ENCODE data around the gene FGD3.

The FGD3 gene

GRCh38 chr9:93024986-93025630, 77.8 kb downstream of the FGD3 start:
- in situ Hi-C loops (cut with MboI; ENCODE audit: low sequenced_read_pairs): no loop called here

DNA sequence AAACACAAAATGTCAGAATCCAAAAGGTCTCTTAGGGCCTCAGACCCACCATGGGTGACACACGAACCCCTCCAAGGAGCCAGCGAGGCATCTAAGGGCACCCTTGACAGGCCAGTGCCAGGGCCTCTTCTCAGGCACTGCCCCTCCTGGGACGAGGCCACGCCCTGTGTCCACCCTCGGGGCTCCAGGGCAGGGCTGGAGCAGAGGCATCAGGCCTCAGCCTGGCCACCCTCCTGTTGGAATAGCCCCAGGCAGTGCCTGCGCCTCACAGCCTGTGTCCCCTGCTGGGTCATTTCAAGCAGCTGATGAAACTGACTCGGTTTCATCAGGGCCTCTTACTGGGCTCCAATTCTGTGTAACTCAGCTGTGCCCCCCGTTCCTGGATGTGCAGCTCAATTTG, 78.4 kb downstream of the FGD3 start:
- in situ Hi-C loops (cut with MboI; ENCODE audit: low sequenced_read_pairs): no loop called here

- in situ Hi-C loops (cut with MboI; ENCODE audit: low sequenced_read_pairs): no loop called here
Measured at GRCh38 chr9:93026640-93027039, 79.3 kb downstream of the FGD3 start.

GRCh38 chr9:93027750-93028149, 80.4 kb downstream of the FGD3 start:
- in situ Hi-C loops (cut with MboI; ENCODE audit: low sequenced_read_pairs): no loop called here

- in situ Hi-C loops (cut with MboI; ENCODE audit: low sequenced_read_pairs): no loop called here
Measured at GRCh38 chr9:93028448-93029006, 81.2 kb downstream of the FGD3 start.

- in situ Hi-C loops (cut with MboI; ENCODE audit: low sequenced_read_pairs): no loop called here
Measured at GRCh38 chr9:93030642-93031628, 83.6 kb downstream of the FGD3 start.

DNA sequence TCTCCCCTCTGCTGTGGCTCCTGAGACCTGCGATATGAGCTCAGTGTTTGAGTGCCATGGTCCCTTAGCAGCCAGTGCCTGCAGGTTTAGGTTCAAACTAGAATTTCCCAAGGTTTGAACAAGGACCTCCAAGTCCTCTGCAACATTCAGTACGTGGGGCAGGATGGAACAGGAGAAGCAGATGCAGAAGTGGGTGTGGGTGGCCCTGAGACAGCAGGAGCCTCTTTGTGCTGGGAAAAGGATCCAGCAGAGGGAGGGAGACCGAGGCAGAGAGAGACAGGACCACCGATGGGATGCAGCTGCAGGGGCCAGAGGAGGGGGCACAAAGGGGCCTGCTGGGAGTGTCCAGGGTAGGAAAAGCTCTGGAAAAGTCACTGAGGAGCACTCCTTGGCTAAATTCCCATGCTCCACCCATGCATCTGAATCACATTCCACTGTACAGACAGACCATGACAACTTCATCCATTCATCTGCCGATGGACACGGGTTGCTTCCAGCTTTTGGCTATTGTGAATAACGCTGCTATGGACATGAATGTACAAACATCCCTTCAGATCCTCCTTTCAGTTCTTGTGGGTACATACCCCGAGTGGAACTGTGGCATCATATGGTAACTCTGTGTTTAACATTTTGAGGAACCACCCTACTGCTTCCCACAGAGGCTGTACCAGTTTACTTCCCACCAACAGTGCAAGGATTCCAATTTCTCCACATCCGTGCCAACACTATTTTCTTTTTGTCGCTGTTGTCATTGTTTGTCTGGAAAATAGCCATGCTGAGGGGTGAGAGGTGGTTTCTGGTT, 84.5 kb downstream of the FGD3 start:
- in situ Hi-C loops (cut with MboI; ENCODE audit: low sequenced_read_pairs): no loop called here

DNA sequence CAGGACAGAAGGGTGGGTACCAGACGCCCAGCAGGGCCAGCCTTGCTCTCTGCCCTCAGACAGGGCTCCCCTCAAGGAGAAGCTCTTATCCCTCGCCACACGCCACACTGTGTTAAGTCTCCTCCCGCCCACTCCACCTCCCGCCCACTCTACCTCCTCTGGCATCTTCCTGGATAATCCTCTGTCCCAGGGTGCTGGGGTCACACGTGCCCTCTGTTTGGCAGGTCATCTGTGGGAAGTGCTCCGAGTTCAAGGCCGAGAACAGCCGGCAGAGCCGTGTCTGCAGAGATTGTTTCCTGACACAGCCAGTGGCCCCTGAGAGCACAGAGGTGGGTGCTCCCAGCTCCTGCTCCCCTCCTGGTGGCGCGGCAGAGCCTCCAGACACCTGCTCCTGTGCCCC, 85.2 kb downstream of the FGD3 start:
- in situ Hi-C loops (cut with MboI; ENCODE audit: low sequenced_read_pairs): no loop called here

- in situ Hi-C loops (cut with MboI; ENCODE audit: low sequenced_read_pairs): no loop called here
Measured at GRCh38 chr9:93033531-93033930, 86.2 kb downstream of the FGD3 start.

GRCh38 chr9:93035106-93035660, 87.9 kb downstream of the FGD3 start:
- in situ Hi-C loops (cut with MboI; ENCODE audit: low sequenced_read_pairs): no loop called here

DNA sequence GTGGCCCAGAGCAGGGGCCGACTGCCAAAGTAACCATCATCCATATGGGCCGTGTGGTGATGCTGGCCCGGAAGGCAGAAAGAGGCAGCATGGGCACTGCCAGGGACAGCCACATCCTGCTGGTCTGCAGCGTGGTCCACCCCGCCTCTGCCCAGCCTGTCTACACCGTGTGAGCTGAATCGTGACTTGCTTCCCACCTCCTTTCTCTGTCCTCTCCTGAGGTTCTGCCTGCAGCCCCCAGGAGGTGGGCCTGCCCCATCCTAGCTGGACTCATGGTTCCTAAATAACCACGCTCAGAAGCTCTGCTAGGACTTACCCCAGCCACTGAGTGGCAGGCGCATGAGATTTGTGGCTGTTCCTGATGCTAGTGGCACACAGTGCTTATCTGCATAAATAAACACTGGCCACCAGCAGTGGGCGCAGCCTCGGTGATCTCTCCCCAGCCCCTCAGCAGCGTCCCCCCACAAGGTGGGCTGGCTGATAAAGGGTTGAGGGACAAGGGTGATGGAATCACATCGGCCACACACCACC, 88.6 kb downstream of the FGD3 start:
- in situ Hi-C loops (cut with MboI; ENCODE audit: low sequenced_read_pairs): no loop called here

DNA sequence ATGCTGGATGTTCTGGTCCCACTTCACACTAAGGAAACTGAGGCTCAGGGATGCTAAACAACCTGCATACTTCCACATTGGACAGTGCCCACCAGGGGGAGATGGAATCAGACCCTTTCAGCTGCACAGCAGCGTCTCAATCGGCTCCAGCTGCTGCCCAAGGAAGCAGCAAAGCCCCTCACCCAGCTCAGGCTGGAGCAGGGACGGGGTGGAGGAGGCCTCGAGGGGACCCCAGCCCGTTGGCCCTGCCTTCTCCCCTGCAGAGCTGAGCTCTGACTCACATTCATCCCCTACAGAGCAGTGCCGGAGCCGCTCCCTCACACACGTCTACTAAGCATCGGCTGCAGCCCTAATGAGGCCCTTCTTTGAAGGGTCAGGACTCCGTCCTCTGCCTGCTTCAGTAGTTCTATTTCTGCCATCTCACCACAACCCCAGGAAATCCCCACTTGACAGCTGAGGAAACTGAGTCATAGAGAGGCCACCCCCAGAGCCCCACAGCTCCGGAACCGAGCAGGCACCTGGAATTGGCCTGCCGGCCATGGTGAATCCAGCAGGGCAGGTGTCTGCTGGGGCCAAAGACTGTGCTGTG, 89.7 kb downstream of the FGD3 start:
- in situ Hi-C loops (cut with MboI; ENCODE audit: low sequenced_read_pairs): no loop called here

GRCh38 chr9:93037476-93037971, 90.2 kb downstream of the FGD3 start:
- in situ Hi-C loops (cut with MboI; ENCODE audit: low sequenced_read_pairs): no loop called here

- in situ Hi-C loops (cut with MboI; ENCODE audit: low sequenced_read_pairs): no loop called here
Measured at GRCh38 chr9:93038918-93039317, 91.6 kb downstream of the FGD3 start.

DNA sequence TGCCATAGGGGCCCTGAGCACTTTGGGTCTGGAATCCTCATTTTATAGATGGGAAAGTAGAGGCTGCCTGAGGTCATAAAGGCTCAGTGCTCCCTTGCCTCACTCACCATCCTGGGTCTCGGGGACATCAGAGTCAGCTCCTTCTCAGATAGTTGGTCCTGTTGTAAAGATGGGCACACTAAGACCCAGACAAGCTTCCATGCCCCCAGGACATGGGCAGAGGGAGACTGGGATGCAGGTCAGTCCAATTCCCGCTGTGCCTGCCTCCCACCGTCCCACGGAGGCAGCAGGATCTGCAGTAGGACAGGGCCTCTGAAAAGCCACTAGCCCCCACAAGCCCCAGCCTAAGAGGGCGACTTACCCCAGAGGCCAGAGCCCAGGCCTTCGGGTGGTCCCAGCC, 92.1 kb downstream of the FGD3 start:
- in situ Hi-C loops (cut with MboI; ENCODE audit: low sequenced_read_pairs): no loop called here

- in situ Hi-C loops (cut with MboI; ENCODE audit: low sequenced_read_pairs): no loop called here
Measured at GRCh38 chr9:93039976-93040375, 92.7 kb downstream of the FGD3 start.

DNA sequence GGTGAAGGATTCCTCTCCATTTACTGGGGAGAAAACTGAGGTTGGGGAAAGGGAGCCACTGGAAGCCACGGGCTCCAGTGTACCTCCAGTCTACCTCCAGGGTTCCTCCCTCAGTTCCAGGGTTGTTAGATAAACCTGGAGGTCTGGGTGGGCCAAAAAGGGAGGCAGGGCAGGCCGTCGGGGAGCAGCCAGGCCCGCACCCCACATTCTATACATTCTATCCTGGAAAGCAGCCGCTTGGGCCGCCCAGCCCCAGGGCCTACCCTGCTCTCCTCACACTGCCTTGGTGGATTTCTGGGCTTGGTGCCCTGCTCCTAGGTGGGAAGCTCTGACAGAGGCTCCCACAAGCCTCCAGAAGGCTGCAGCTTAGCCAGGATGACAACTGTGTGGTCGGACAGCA, 93.1 kb downstream of the FGD3 start:
- in situ Hi-C loops (cut with MboI; ENCODE audit: low sequenced_read_pairs): no loop called here

DNA sequence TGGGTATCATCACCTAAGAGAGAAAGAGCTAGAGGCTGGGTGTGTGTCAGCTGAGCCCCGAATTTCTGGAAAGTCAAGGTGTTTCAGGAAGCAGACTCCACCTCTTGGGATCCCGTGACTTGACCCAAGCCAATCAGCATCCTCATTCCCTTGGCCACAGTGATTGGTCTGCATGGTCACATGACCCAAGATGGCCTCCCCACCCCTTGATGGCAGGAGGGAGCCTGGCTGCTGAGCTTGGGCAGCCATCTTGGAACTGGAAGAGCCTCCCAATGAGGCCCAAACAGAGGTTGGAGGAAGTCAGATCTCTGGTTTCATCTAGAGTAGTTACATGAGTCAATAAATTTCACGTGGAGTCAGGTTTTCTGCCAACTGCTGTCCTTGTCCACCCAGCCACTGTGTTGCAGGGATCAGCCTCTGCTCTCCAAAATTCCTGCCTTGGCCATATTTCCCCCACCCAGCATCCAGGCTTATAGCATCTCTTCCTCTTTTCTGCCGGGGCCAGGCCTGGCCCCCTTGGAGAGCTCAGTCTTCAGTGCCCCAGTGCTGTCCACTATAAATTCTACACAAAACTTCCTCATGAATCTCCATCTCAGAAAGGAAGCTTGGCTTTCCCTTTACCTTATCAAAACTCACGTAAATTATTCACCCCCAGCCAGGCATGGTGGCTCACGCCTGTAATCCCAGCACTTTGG, 93.9 kb downstream of the FGD3 start:
- in situ Hi-C loops (cut with MboI; ENCODE audit: low sequenced_read_pairs): no loop called here

DNA sequence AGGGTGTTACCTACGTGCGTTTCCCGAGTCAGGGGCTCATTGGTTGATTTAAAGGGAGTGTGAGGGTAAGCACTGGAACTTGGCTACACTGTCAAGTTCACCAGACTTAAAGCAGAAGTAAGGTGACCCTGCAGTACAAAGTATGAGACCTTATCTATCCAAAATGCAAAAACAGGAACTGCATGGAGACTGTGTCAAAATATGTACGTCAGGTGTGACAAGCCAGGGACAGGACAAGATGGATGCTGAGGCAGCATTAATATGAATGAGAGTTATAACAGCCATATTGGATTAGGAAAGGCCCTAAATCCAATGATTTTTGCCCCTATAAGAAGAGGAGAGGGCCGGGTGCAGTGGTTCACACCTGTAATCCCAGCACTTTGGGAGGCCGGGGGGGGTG, 95.8 kb downstream of the FGD3 start:
- in situ Hi-C loops (cut with MboI; ENCODE audit: low sequenced_read_pairs): no loop called here

Measured in HL-60/S4 (cell line).